ENCODE data around the gene SYTL2.

DNA sequence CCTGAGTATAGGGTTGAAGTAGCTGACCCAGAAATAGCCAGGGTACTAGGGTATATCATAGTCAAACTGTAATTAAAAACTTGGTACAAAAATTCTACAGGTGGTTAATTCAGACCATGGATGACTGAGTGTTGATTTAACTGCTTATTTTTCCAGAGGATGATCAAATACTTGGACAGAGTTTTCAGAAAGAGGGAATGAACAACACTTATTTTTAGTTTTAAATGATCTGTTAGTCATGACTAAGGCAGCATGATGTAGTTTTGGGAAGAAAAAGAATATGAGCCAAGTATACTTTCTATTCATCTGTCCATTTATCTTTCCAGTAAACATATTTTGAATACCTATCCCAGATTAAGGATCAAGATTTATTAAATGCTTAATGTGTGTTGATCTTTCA lies 105.1 kb downstream of the SYTL2 start:
- no peak for TF ChIP-seq POLR2AphosphoS5 (IDR thresholded peaks at IDR 0.05; ENCODE audit: low read depth, low read length)
- TF ChIP-seq TAF1 (IDR thresholded peaks at IDR 0.05; ENCODE audit: low read depth, low read length): no peak
- TF ChIP-seq POLR2A (IDR thresholded peaks at IDR 0.05; ENCODE audit: low read depth, low read length): no peak
- TF ChIP-seq POU2F2 (IDR thresholded peaks at IDR 0.05; ENCODE audit: low read depth, low read length): no peak
- TF ChIP-seq SPI1 (IDR thresholded peaks at IDR 0.05; ENCODE audit: low read depth, low read length): no peak

Data from GM12891 (cell line).